HepG2 (cell line): ENCODE measurements around the gene EEIG1. TPM values are rescaled to one million over a fixed set of nuclear protein-coding genes. Genes with fewer than 3 reads are reported as not detected.

Experiments used
- EED ChIP-seq: sonication (generic); formaldehyde crosslinking; IDR thresholded peaks from 2 replicates; pipeline ENCODE4 v1.5.0; 2020; ENCODE audit warnings: mild to moderate bottlenecking, missing genetic modification reagents
- GLI4 ChIP-seq: sonication (generic); formaldehyde crosslinking; IDR thresholded peaks from 2 replicates; pipeline ENCODE4 v1.5.1; 2020; ENCODE audit warnings: missing genetic modification reagents, mild to moderate bottlenecking, moderate library complexity, borderline replicate concordance
- KLF11 ChIP-seq: IDR thresholded peaks from 2 replicates; pipeline ENCODE4 v1.6.1; 2016; ENCODE audit warnings: missing compliant biosample characterization
- PHF5A ChIP-seq: IDR thresholded peaks from one replicate; pipeline ENCODE4 v1.6.1; 2018; ENCODE audit warnings: low read depth, missing genetic modification reagents; ENCODE audit not compliant: unreplicated experiment
- REL ChIP-seq: sonication (generic); formaldehyde crosslinking; conservative IDR thresholded peaks from 2 replicates; pipeline ENCODE4 v1.8.0; 2022; ENCODE audit warnings: mild to moderate bottlenecking, missing genetic modification reagents, moderate library complexity
- SMARCE1 ChIP-seq: fragments of 450-650 bp; IDR thresholded peaks from 2 replicates; pipeline ENCODE4 v1.6.1; 2017; ENCODE audit warnings: borderline replicate concordance
- SNRNP70 ChIP-seq: fragments of 200-400 bp; formaldehyde crosslinking; IDR thresholded peaks from 2 replicates; pipeline ENCODE4 v1.6.1; 2017; ENCODE audit warnings: mild to moderate bottlenecking, low read depth, low read length, moderate library complexity
- STAT5B ChIP-seq: sonication (generic); formaldehyde crosslinking; IDR thresholded peaks from 2 replicates; pipeline ENCODE4 v1.4.0; 2020; ENCODE audit warnings: missing genetic modification reagents
- TSC22D2 ChIP-seq: sonication (generic); formaldehyde crosslinking; IDR thresholded peaks from 2 replicates; pipeline ENCODE4 v1.5.1; 2020; ENCODE audit warnings: missing genetic modification reagents, mild to moderate bottlenecking, borderline replicate concordance
- ZNF781 ChIP-seq: sonication (generic); formaldehyde crosslinking; IDR thresholded peaks from 2 replicates; pipeline ENCODE4 v1.5.1; 2020; ENCODE audit warnings: borderline replicate concordance, mild to moderate bottlenecking, missing genetic modification reagents; ENCODE audit errors: not compliant biosample characterization
- polyA plus RNA-seq, 8 experiments: library from polyadenylated mRNA; depleted of rRNA in 3 of 8; stranded (reverse) in 7 of 8; unstranded in 1 of 8; fragments of >200 nt; fragmentation: Illumina TruSeq in 4 of 8; extraction: Trizol in 4 of 8; gene quantifications; 2 replicates each; pipeline versions ENCODE4 v1.2.1 to v1.2.3, GENCODE V29; 2011 to 2016; ENCODE audit warnings: low read depth in 4 of 8, missing spikeins in 1 of 8, mixed read lengths in 1 of 8; ENCODE audit not compliant: insufficient read depth in 1 of 8
- total RNA-seq, 5 experiments: library from RNA; depleted of rRNA; stranded (reverse); fragments of >200 nt; fragmentation: Illumina TruSeq; extraction: Trizol; gene quantifications; 2 replicates each; pipeline ENCODE4 v1.2.3, GENCODE V29; 2016; ENCODE audit warnings: low read depth in 1 of 5
- TF ChIP-seq, protein P1 (sequence below): sonication (generic); formaldehyde crosslinking; IDR thresholded peaks from 2 replicates; pipeline ENCODE4 v1.4.0; 2020; ENCODE audit warnings: missing genetic modification reagents
- TF ChIP-seq, protein P2 (sequence below), 2 experiments: sonication (generic) in 1 of 2; formaldehyde crosslinking in 1 of 2; IDR thresholded peaks; 2 replicates each; pipeline versions ENCODE4 v1.4.0 to v1.6.1; 2016 to 2020; ENCODE audit warnings: borderline replicate concordance in 1 of 2, low read depth in 1 of 2, mild to moderate bottlenecking in 1 of 2, missing genetic modification reagents in 1 of 2
- TF ChIP-seq, protein P3 (sequence below): sonication (generic); formaldehyde crosslinking; IDR thresholded peaks from 2 replicates; pipeline ENCODE4 v1.8.1; 2022; ENCODE audit warnings: mild to moderate bottlenecking, missing genetic modification reagents
- TF ChIP-seq, protein P4 (sequence below): sonication (generic); formaldehyde crosslinking; IDR thresholded peaks from 2 replicates; pipeline ENCODE4 v1.5.0; 2020; ENCODE audit warnings: missing genetic modification reagents
- TF ChIP-seq, protein P5 (sequence below): IDR thresholded peaks from 2 replicates; pipeline ENCODE4 v1.6.1; 2016; ENCODE audit warnings: control low read depth
- TF ChIP-seq, protein P6 (sequence below): sonication (generic); formaldehyde crosslinking; IDR thresholded peaks from 2 replicates; pipeline ENCODE4 v1.4.0; 2020; ENCODE audit warnings: missing genetic modification reagents

EEIG1 gene
- total and polyA plus RNA-seq, 2 of the 13 experiments (the other 11 are each of a cell fraction or from before 2014, with no cell fraction given) = 16.6 to 25.2 TPM

DNA sequence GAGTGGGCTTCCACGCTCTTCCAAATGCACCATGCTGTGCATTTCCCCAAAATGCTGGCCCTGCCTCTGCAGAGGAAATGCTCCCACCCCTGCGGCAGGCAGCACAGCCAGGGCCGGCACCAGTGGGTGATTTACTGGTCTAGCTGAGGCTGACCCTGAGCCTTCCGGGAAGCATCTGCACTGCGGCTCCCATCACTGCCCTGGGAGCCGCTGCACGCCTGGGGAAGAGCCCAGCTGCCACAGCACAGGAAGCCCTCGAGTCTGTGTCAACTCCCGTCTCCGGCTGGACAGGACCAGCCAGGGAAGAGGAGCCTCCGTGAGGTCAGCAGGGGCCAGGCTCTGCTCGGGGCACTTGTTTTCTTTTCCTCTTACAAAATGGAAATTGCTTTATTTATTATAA is 25.1 kb upstream of the EEIG1 start (continued):
- TF ChIP-seq REL (CRISPR knock-in tag) = no peak
- TF ChIP-seq, protein P1, sequence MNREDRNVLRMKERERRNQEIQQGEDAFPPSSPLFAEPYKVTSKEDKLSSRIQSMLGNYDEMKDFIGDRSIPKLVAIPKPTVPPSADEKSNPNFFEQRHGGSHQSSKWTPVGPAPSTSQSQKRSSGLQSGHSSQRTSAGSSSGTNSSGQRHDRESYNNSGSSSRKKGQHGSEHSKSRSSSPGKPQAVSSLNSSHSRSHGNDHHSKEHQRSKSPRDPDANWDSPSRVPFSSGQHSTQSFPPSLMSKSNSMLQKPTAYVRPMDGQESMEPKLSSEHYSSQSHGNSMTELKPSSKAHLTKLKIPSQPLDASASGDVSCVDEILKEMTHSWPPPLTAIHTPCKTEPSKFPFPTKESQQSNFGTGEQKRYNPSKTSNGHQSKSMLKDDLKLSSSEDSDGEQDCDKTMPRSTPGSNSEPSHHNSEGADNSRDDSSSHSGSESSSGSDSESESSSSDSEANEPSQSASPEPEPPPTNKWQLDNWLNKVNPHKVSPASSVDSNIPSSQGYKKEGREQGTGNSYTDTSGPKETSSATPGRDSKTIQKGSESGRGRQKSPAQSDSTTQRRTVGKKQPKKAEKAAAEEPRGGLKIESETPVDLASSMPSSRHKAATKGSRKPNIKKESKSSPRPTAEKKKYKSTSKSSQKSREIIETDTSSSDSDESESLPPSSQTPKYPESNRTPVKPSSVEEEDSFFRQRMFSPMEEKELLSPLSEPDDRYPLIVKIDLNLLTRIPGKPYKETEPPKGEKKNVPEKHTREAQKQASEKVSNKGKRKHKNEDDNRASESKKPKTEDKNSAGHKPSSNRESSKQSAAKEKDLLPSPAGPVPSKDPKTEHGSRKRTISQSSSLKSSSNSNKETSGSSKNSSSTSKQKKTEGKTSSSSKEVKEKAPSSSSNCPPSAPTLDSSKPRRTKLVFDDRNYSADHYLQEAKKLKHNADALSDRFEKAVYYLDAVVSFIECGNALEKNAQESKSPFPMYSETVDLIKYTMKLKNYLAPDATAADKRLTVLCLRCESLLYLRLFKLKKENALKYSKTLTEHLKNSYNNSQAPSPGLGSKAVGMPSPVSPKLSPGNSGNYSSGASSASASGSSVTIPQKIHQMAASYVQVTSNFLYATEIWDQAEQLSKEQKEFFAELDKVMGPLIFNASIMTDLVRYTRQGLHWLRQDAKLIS (CRISPR knock-in tag) = no peak
- no peak for TF ChIP-seq GLI4 (CRISPR knock-in tag)
- TF ChIP-seq, protein P2, sequence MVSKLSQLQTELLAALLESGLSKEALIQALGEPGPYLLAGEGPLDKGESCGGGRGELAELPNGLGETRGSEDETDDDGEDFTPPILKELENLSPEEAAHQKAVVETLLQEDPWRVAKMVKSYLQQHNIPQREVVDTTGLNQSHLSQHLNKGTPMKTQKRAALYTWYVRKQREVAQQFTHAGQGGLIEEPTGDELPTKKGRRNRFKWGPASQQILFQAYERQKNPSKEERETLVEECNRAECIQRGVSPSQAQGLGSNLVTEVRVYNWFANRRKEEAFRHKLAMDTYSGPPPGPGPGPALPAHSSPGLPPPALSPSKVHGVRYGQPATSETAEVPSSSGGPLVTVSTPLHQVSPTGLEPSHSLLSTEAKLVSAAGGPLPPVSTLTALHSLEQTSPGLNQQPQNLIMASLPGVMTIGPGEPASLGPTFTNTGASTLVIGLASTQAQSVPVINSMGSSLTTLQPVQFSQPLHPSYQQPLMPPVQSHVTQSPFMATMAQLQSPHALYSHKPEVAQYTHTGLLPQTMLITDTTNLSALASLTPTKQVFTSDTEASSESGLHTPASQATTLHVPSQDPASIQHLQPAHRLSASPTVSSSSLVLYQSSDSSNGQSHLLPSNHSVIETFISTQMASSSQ (IDR thresholded peaks at IDR 0.05; ENCODE audit: low read depth) = no peak
- TF ChIP-seq, protein P2 (CRISPR knock-in tag; IDR thresholded peaks at IDR 0.05; ENCODE audit: borderline replicate concordance) = no peak; the same call in 1 of the 2 replicates
- TF ChIP-seq STAT5B (CRISPR knock-in tag) = no peak
- TF ChIP-seq, protein P3, sequence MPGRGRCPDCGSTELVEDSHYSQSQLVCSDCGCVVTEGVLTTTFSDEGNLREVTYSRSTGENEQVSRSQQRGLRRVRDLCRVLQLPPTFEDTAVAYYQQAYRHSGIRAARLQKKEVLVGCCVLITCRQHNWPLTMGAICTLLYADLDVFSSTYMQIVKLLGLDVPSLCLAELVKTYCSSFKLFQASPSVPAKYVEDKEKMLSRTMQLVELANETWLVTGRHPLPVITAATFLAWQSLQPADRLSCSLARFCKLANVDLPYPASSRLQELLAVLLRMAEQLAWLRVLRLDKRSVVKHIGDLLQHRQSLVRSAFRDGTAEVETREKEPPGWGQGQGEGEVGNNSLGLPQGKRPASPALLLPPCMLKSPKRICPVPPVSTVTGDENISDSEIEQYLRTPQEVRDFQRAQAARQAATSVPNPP = no peak
- TF ChIP-seq, protein P4, sequence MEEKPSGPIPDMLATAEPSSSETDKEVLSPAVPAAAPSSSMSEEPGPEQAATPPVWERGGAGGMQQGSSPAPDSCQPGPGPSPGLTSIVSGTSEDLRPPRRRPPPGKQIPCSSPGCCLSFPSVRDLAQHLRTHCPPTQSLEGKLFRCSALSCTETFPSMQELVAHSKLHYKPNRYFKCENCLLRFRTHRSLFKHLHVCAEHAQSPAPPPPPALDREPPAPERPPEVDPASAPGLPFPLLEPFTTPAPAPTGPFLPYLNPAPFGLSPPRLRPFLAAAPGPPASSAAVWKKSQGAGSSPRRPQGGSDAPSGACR (CRISPR knock-in tag) = no peak
- TF ChIP-seq, protein P5, sequence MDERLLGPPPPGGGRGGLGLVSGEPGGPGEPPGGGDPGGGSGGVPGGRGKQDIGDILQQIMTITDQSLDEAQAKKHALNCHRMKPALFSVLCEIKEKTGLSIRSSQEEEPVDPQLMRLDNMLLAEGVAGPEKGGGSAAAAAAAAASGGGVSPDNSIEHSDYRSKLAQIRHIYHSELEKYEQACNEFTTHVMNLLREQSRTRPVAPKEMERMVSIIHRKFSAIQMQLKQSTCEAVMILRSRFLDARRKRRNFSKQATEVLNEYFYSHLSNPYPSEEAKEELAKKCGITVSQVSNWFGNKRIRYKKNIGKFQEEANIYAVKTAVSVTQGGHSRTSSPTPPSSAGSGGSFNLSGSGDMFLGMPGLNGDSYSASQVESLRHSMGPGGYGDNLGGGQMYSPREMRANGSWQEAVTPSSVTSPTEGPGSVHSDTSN (CRISPR knock-in tag) = no peak
- no peak for TF ChIP-seq SMARCE1
- no peak for TF ChIP-seq SNRNP70
- TF ChIP-seq KLF11 = no peak; the same call in 1 of the 2 replicates
- TF ChIP-seq TSC22D2 (CRISPR knock-in tag) = no peak
- no peak for TF ChIP-seq EED (CRISPR knock-in tag)
- TF ChIP-seq PHF5A (CRISPR knock-in tag) = no peak
- TF ChIP-seq ZNF781 = no peak
- TF ChIP-seq, protein P6, sequence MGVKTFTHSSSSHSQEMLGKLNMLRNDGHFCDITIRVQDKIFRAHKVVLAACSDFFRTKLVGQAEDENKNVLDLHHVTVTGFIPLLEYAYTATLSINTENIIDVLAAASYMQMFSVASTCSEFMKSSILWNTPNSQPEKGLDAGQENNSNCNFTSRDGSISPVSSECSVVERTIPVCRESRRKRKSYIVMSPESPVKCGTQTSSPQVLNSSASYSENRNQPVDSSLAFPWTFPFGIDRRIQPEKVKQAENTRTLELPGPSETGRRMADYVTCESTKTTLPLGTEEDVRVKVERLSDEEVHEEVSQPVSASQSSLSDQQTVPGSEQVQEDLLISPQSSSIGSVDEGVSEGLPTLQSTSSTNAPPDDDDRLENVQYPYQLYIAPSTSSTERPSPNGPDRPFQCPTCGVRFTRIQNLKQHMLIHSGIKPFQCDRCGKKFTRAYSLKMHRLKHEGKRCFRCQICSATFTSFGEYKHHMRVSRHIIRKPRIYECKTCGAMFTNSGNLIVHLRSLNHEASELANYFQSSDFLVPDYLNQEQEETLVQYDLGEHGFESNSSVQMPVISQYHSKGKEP = no peak
